NCI-H446 treated with DMSO at 0.1 percent for 48 hours (cell line): ENCODE results near the gene GNG7.
"Not testable (repeated sequence)": the region's sequence is repeated elsewhere in the genome, so short reads cannot be mapped to it uniquely, and the experiment has no call there.

Experiments
- DNase-seq: peaks from one replicate; lab custom pipeline; 2025; lab: John Stamatoyannopoulos, UW

The GNG7 gene

GRCh38 chr19:2464389-2464788, 238.1 kb downstream of the GNG7 start:
- DNase-seq, result no peak

GRCh38 chr19:2463694-2464093, 238.8 kb downstream of the GNG7 start:
- DNase-seq, result not testable (repeated sequence)

GRCh38 chr19:2462635-2463421, 239.7 kb downstream of the GNG7 start:
- peak; percentile 64 for DNase-seq

DNA sequence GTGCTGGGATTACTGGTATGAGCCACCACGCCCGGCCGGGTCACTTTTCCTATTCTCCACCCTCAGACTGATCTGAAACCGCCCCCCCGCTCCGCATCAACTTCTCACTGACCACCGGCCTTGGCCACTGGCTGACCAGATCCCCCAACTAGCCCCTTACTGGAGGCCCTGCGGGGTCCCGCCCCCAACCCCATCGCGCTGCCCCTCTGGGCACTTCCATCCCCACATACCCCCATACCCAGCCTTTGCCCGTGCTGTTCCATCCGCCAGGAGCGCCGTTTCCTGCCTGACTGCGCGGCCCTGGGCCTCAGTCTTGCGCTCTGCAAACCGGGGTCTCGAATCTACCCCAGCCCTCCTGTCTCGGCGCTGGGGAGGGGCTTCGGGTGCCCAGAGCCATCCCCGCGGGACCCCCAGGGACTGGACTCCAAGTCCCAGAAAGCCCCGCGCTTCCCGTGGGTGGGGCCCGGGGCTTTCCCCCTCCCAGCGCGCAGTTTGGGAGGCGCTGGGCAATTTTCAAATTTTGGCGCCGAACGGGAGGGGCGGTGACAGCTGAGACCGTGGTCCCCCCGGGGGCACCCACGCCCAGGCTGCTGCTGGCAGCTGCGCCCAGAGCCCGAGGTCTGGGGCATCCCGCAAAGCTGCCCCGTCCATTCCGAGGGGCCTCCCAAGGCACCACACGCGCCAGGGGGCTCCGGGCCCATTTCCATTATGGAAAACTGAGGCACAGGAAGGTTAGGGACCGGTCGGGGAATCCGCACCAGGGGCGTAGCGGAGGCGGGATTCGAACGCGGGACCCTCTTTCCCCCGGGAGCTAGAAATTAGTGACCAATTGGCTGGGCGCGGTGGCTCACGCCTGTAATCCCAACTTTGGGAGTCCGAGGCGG, 240.5 kb downstream of the GNG7 start:
- DNase-seq, result no peak
